Liver (tissue), 9 donors: Measurements from ENCODE around the gene TRIOBP. TPM values are rescaled to one million over a fixed set of nuclear protein-coding genes. Genes with fewer than 3 reads are reported as not detected.
A peak's percentile ranks its signal among the peaks of the same experiment; 100 is the strongest.

Experiments used
- DNase-seq: peaks from one replicate; pipeline ENCODE4 v3.0.0-alpha.2; 2017; ENCODE audit warnings: low spot score
- H3K27ac ChIP-seq, 2 donors: one replicate each; pipeline ENCODE4 v1.7.0; 2013; ENCODE audit warnings: inconsistent platforms in 2 of 2, low read length in 2 of 2, control low read depth in 1 of 2, low read depth in 1 of 2, mild to moderate bottlenecking in 1 of 2
- H3K27me3 ChIP-seq, 4 donors: one replicate each; pipeline versions ENCODE4 v1.6.1 to v1.7.0; 2013; ENCODE audit warnings: low read length in 3 of 4, inconsistent platforms in 1 of 4, mild to moderate bottlenecking in 1 of 4, moderate library complexity in 1 of 4; ENCODE audit not compliant: control insufficient read depth in 4 of 4, insufficient read depth in 4 of 4
- H3K36me3 ChIP-seq, 4 donors: one replicate each; pipeline versions ENCODE4 v1.6.1 to v1.7.0; 2013; ENCODE audit warnings: low read length in 3 of 4, mild to moderate bottlenecking in 3 of 4, low read depth in 1 of 4, moderate library complexity in 1 of 4; ENCODE audit not compliant: control insufficient read depth in 4 of 4, insufficient read depth in 3 of 4
- H3K4me1 ChIP-seq, 4 donors: one replicate each; pipeline versions ENCODE4 v1.6.1 to v1.7.0; 2013; ENCODE audit warnings: low read length in 3 of 4, mild to moderate bottlenecking in 3 of 4, moderate library complexity in 1 of 4; ENCODE audit not compliant: control insufficient read depth in 4 of 4, insufficient read depth in 4 of 4
- H3K4me3 ChIP-seq, 3 donors: one replicate each; pipeline versions ENCODE4 v1.6.1 to v1.7.0; 2013; ENCODE audit warnings: low read length in 3 of 3, control low read depth in 1 of 3, low read depth in 1 of 3, mild to moderate bottlenecking in 1 of 3
- H3K9ac ChIP-seq, 2 donors: one replicate each; pipeline ENCODE4 v1.7.0; 2013; ENCODE audit warnings: low read length in 2 of 2, mild to moderate bottlenecking in 2 of 2, moderate library complexity in 2 of 2, control low read depth in 1 of 2, low read depth in 1 of 2
- H3K9me3 ChIP-seq, 4 donors: one replicate each; pipeline versions ENCODE4 v1.6.1 to v1.7.0; 2013; ENCODE audit warnings: low read length in 3 of 4; ENCODE audit not compliant: control insufficient read depth in 4 of 4
- ATF3 ChIP-seq: IDR thresholded peaks from 2 replicates; pipeline ENCODE4 v1.6.1; 2016; ENCODE audit warnings: antibody characterized with exemption
- EGR1 ChIP-seq, 2 donors: IDR thresholded peaks; 2 replicates each; pipeline ENCODE4 v1.6.1; 2016 to 2018; ENCODE audit warnings: antibody characterized with exemption in 2 of 2, low read depth in 2 of 2
- FOXA1 ChIP-seq: IDR thresholded peaks from 2 replicates; pipeline ENCODE4 v1.6.1; 2016; ENCODE audit warnings: antibody characterized with exemption
- FOXA2 ChIP-seq: IDR thresholded peaks from 2 replicates; pipeline ENCODE4 v1.6.1; 2016; ENCODE audit warnings: antibody characterized with exemption
- GABPA ChIP-seq, 2 donors: IDR thresholded peaks in 1 of 2; conservative IDR thresholded peaks in 1 of 2; 2 replicates each; pipeline ENCODE4 v1.6.1; 2016; ENCODE audit warnings: antibody characterized with exemption in 2 of 2, mild to moderate bottlenecking in 1 of 2, moderate library complexity in 1 of 2
- HNF4A ChIP-seq, 2 donors: conservative IDR thresholded peaks; 2 replicates each; pipeline ENCODE4 v1.6.1; 2016; ENCODE audit warnings: antibody characterized with exemption in 2 of 2, mild to moderate bottlenecking in 2 of 2
- HNF4G ChIP-seq: IDR thresholded peaks from 2 replicates; pipeline ENCODE4 v1.6.1; 2016; ENCODE audit warnings: antibody characterized with exemption
- JUND ChIP-seq, 2 donors: IDR thresholded peaks; 2 replicates each; pipeline ENCODE4 v1.6.1; 2016; ENCODE audit warnings: antibody characterized with exemption in 2 of 2
- MAX ChIP-seq: IDR thresholded peaks from 2 replicates; pipeline ENCODE4 v1.6.1; 2016; ENCODE audit warnings: antibody characterized with exemption
- NR2F2 ChIP-seq: IDR thresholded peaks from 2 replicates; pipeline ENCODE4 v1.6.1; 2016; ENCODE audit warnings: antibody characterized with exemption
- RAD21 ChIP-seq, 2 donors: IDR thresholded peaks; 2 replicates each; pipeline ENCODE4 v1.6.1; 2016; ENCODE audit warnings: antibody characterized with exemption in 2 of 2, mild to moderate bottlenecking in 2 of 2
- RXRA ChIP-seq, 2 donors: IDR thresholded peaks; 2 replicates each; pipeline ENCODE4 v1.6.1; 2017 to 2018; ENCODE audit warnings: antibody characterized with exemption in 2 of 2, mild to moderate bottlenecking in 1 of 2
- SP1 ChIP-seq: IDR thresholded peaks from 2 replicates; pipeline ENCODE4 v1.6.1; 2018; ENCODE audit warnings: antibody characterized with exemption, mild to moderate bottlenecking
- TAF1 ChIP-seq: conservative IDR thresholded peaks from 2 replicates; pipeline ENCODE4 v1.6.1; 2016; ENCODE audit warnings: antibody characterized with exemption, mild to moderate bottlenecking
- YY1 ChIP-seq: IDR thresholded peaks from 2 replicates; pipeline ENCODE4 v1.6.1; 2016; ENCODE audit warnings: antibody characterized with exemption, mild to moderate bottlenecking
- ZBTB33 ChIP-seq: IDR thresholded peaks from 2 replicates; pipeline ENCODE4 v1.6.1; 2016; ENCODE audit warnings: antibody characterized with exemption
- WGBS: extraction: QIAGEN DNeasy Blood & Tissue Kit; methylation state at CpG from one replicate; pipeline ENCODE4 v1.1.7; 2013; 5-methylcytosine and 5-hydroxymethylcytosine counted together
- polyA plus RNA-seq, 2 donors: library from polyadenylated mRNA; stranded (reverse) in 1 of 2; unstranded in 1 of 2; fragments of 200-250 nt in 1 of 2; fragments of >200 nt in 1 of 2; fragmentation: Nextera tagmentation in 1 of 2; extraction: Ambion mirVana in 1 of 2; gene quantifications; one replicate each; pipeline versions ENCODE4 v1.2.1 to v1.2.3, GENCODE V29; 2013 to 2015
- total RNA-seq, 2 donors: library from RNA; depleted of rRNA; stranded (reverse); fragments of >200 nt; gene quantifications; one replicate each; pipeline ENCODE4 v1.2.3, GENCODE V29; 2014
- TF ChIP-seq, protein P1 (sequence below): IDR thresholded peaks from 2 replicates; pipeline ENCODE4 v1.6.1; 2016; ENCODE audit warnings: antibody characterized with exemption, mild to moderate bottlenecking
- TF ChIP-seq, protein P2 (sequence below): fragments of 150-350 bp; IDR thresholded peaks from 2 replicates; pipeline ENCODE4 v1.5.1; 2017; ENCODE audit warnings: improper control_type of control experiment, low read depth, low read length; ENCODE audit not compliant: missing input control
- donor health status: healthy.
- donor health status: healthy.
- donor health status: healthy.
- donor health status: healthy.
- donor health status: healthy.

Gene TRIOBP
- total and polyA plus RNA-seq, 4 donors: 4.8 to 41.1 (median 21.6) TPM

GRCh38 chr22:37734964-37735451 is 38.2 kb downstream of the TRIOBP start:
- Histone ChIP-seq H3K9ac (no peak overlapping the region), H3K9me3 (no peaks in the 10 kb centered on the region), H3K4me3 (no peak overlapping the region), H3K4me1 (peaks cover 2 to 28% (median 20%) of the 10 kb centered on the region in 4 donors), H3K36me3 (no peaks in the 10 kb centered on the region), H3K27ac (peak overlapping the region; percentile 8 to 42), H3K27me3 (no peaks in the 10 kb centered on the region)
- 49% methylated on average over 16 of the region's 16 CpGs for WGBS
- peak; percentile 60 for DNase-seq
- TF ChIP-seq HNF4G: no peak
- TF ChIP-seq, protein P1, sequence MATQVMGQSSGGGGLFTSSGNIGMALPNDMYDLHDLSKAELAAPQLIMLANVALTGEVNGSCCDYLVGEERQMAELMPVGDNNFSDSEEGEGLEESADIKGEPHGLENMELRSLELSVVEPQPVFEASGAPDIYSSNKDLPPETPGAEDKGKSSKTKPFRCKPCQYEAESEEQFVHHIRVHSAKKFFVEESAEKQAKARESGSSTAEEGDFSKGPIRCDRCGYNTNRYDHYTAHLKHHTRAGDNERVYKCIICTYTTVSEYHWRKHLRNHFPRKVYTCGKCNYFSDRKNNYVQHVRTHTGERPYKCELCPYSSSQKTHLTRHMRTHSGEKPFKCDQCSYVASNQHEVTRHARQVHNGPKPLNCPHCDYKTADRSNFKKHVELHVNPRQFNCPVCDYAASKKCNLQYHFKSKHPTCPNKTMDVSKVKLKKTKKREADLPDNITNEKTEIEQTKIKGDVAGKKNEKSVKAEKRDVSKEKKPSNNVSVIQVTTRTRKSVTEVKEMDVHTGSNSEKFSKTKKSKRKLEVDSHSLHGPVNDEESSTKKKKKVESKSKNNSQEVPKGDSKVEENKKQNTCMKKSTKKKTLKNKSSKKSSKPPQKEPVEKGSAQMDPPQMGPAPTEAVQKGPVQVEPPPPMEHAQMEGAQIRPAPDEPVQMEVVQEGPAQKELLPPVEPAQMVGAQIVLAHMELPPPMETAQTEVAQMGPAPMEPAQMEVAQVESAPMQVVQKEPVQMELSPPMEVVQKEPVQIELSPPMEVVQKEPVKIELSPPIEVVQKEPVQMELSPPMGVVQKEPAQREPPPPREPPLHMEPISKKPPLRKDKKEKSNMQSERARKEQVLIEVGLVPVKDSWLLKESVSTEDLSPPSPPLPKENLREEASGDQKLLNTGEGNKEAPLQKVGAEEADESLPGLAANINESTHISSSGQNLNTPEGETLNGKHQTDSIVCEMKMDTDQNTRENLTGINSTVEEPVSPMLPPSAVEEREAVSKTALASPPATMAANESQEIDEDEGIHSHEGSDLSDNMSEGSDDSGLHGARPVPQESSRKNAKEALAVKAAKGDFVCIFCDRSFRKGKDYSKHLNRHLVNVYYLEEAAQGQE: no peak
- TF ChIP-seq TAF1: no peak
- no peak for TF ChIP-seq JUND (IDR thresholded peaks at IDR 0.05)
- TF ChIP-seq ZBTB33: no peak
- TF ChIP-seq RXRA (IDR thresholded peaks at IDR 0.05): peak in 1 of 2 donors; percentile 33
- TF ChIP-seq EGR1 (IDR thresholded peaks at IDR 0.05; ENCODE audit: low read depth in 2 of 2): no peak
- TF ChIP-seq MAX: no peak
- peak; percentile 13 for TF ChIP-seq YY1
- TF ChIP-seq NR2F2: no peak
- TF ChIP-seq SP1: peak; percentile 14
- peak; percentile 82 to 87 for TF ChIP-seq RAD21 (IDR thresholded peaks at IDR 0.05)
- TF ChIP-seq HNF4A (conservative IDR thresholded peaks at IDR 0.05): peak; percentile 59 to 62
- no peak for TF ChIP-seq FOXA1
- TF ChIP-seq, protein P2, sequence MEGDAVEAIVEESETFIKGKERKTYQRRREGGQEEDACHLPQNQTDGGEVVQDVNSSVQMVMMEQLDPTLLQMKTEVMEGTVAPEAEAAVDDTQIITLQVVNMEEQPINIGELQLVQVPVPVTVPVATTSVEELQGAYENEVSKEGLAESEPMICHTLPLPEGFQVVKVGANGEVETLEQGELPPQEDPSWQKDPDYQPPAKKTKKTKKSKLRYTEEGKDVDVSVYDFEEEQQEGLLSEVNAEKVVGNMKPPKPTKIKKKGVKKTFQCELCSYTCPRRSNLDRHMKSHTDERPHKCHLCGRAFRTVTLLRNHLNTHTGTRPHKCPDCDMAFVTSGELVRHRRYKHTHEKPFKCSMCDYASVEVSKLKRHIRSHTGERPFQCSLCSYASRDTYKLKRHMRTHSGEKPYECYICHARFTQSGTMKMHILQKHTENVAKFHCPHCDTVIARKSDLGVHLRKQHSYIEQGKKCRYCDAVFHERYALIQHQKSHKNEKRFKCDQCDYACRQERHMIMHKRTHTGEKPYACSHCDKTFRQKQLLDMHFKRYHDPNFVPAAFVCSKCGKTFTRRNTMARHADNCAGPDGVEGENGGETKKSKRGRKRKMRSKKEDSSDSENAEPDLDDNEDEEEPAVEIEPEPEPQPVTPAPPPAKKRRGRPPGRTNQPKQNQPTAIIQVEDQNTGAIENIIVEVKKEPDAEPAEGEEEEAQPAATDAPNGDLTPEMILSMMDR: peak; percentile 58
- TF ChIP-seq GABPA (IDR thresholded peaks at IDR 0.05 in 1 of 2, conservative IDR thresholded peaks at IDR 0.05 in 1 of 2): no peak
- no peak for TF ChIP-seq ATF3
- TF ChIP-seq FOXA2: no peak
